CD4-positive, alpha-beta memory T cell (primary cell): ENCODE measurements around the gene CARS1. TPM values are rescaled to one million over a fixed set of nuclear protein-coding genes. Genes with fewer than 3 reads are reported as not detected.

Experiments
- CTCF ChIA-PET: fragments of 350-600 bp; sonication (Branson Sonifier 250); formaldehyde crosslinking; loops from one replicate; lab custom pipeline; 2021; ENCODE audit warnings: inconsistent platforms; ENCODE audit not compliant: partially characterized antibody; lab: Charles Lee
- POLR2A ChIA-PET: fragments of 350-600 bp; sonication (Branson Sonifier 250); formaldehyde crosslinking; loops from one replicate; lab custom pipeline; 2021; ENCODE audit not compliant: partially characterized antibody; lab: Charles Lee
- DNase-seq, 5 donors: peaks; one replicate each; pipeline versions ENCODE4 v3.0.0 to v3.0.0-alpha.2; 2020 to 2022; ENCODE audit warnings: mixed read lengths in 1 of 5
- H3K27ac ChIP-seq: one replicate; pipeline ENCODE4 v1.7.0; 2013; ENCODE audit warnings: low read depth, low read length
- H3K27me3 ChIP-seq: 2 replicates; pipeline ENCODE4 v1.7.0; 2013; ENCODE audit warnings: mild to moderate bottlenecking, low read length, moderate library complexity; ENCODE audit not compliant: insufficient read depth
- H3K36me3 ChIP-seq: 2 replicates; pipeline ENCODE4 v1.7.0; 2013; ENCODE audit warnings: mild to moderate bottlenecking, low read length, moderate library complexity; ENCODE audit not compliant: insufficient read depth
- H3K4me1 ChIP-seq: 2 replicates; pipeline ENCODE4 v1.7.0; 2013; ENCODE audit warnings: mild to moderate bottlenecking, low read length, moderate library complexity; ENCODE audit not compliant: insufficient read depth
- H3K4me3 ChIP-seq, 2 donors: one replicate each; pipeline ENCODE4 v1.7.0; 2013; ENCODE audit warnings: low read length in 2 of 2, mild to moderate bottlenecking in 1 of 2
- H3K9me3 ChIP-seq, 2 donors: one replicate each; pipeline ENCODE4 v1.7.0; 2013; ENCODE audit warnings: low read length in 2 of 2, control low read depth in 1 of 2; ENCODE audit not compliant: control insufficient read depth in 1 of 2
- H3K27ac Mint-ChIP-seq, 7 donors: one replicate each; pipeline ENCODE4 v1.8.0; 2020 to 2021; ENCODE audit warnings: mixed read lengths in 7 of 7, mild to moderate bottlenecking in 6 of 7, inconsistent platforms in 3 of 7, moderate library complexity in 3 of 7
- H3K27me3 Mint-ChIP-seq, 2 donors: one replicate each; pipeline ENCODE4 v1.8.0; 2020 to 2021; ENCODE audit warnings: mixed read lengths in 2 of 2
- H3K36me3 Mint-ChIP-seq, 2 donors: one replicate each; pipeline ENCODE4 v1.8.0; 2020 to 2021; ENCODE audit warnings: mixed read lengths in 2 of 2, inconsistent platforms in 1 of 2, mild to moderate bottlenecking in 1 of 2
- H3K4me1 Mint-ChIP-seq, 4 donors: one replicate each; pipeline ENCODE4 v1.8.0; 2020 to 2021; ENCODE audit warnings: mixed read lengths in 4 of 4, mild to moderate bottlenecking in 1 of 4
- H3K4me3 Mint-ChIP-seq, 8 donors: one replicate each; pipeline ENCODE4 v1.8.0; 2020 to 2021; ENCODE audit warnings: mixed read lengths in 8 of 8, mild to moderate bottlenecking in 7 of 8, moderate library complexity in 6 of 8, inconsistent platforms in 3 of 8
- H3K9me3 Mint-ChIP-seq, 8 donors: one replicate each; pipeline ENCODE4 v1.8.0; 2020 to 2021; ENCODE audit warnings: mixed read lengths in 8 of 8, mild to moderate bottlenecking in 5 of 8, inconsistent platforms in 3 of 8, moderate library complexity in 1 of 8
- intact Hi-C: fragments of 100-400 bp; cut with micrococcal nuclease; formaldehyde crosslinking; loops from one replicate; pipeline ENCODE4 v1.15.1; 2023
- polyA plus RNA-seq, 2 donors: library from polyadenylated mRNA; unstranded; fragments of 300-500 nt; fragmentation: Illumina TruSeq; gene quantifications; one replicate each; pipeline ENCODE4 v1.2.3, GENCODE V29; 2021
- total RNA-seq, 2 experiments: library from RNA; stranded (reverse); gene quantifications; one replicate each; pipeline ENCODE4 v1.2.3, GENCODE V29; 2021

Gene CARS1
- total and polyA plus RNA-seq, 4 experiments from 2014 or later = 37.1 to 80.3 (median 57.1) TPM

DNA sequence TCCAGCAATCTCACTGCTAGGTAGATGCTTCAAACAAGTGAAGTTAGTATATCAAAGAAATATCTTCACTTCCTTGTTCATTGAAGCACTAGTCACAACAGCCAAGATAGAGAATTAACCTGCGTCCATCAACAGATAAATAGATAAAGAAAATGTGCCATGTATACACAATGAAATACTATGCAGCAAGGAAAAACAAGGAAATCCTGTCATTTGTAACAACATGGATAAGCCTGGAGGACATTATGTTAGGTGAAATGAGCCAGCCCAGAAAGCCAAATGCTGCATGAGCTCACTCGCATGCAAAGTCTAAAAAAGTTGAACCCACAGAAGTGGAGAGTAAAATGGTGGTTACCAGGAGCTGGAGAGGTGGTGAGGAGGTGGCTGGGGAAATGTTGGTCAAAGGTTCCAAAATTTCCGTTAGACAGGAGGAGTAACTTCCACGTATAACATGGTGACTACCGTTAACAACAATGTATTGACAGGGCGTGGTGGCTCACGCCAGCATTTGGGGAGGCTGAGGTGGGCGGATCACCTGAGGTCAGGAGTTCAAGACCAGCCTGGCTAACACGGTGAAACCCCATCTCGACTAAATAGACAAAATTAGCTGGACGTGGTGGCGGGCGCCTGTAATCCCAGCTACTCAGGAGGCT lies 23.6 kb upstream of the CARS1 start:
- Histone ChIP-seq H3K27me3 (no peaks in the 10 kb centered on the region), H3K4me3 (no peak overlapping the region), H3K27ac (no peak overlapping the region), H3K4me1 (no peaks in the 10 kb centered on the region), H3K9me3 (no peaks in the 10 kb centered on the region), H3K36me3 (no peaks in the 10 kb centered on the region)
- Mint-ChIP-seq H3K27me3 (peaks cover 3 to 4% of the 10 kb centered on the region in 2 donors), H3K4me1 (no peaks in the 10 kb centered on the region), H3K9me3 (no peaks in the 10 kb centered on the region), H3K27ac (no peak overlapping the region), H3K4me3 (no peak overlapping the region), H3K36me3 (no peaks in the 10 kb centered on the region)
- no peak for DNase-seq
- ChIA-PET CTCF (interaction anchor here (1.3 kb wide), 1 partner anchor 11 kb away, joined by 4 read pairs; no protein-coding TSS in a partner anchor), POLR2A (no interaction called here)
- intact Hi-C loops = no loop called here

DNA sequence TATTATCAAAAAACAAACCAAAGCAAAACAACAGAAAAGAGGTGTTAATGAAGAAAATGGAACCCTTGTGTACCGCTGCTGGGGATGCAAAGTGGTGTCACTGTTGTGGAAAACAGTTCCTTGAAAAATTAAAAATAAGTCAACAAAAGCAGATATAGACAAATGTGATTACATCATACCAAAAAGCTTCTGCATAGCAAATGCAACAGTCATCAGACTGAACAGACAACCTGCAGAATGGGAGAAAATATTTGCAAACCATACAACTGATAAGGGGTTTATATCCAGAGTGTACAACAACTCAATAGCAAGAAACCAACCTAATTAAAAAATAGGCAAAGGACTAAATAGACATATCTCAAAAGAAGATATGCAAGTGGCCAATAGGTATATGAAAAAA lies 22.9 kb upstream of the CARS1 start:
- ChIA-PET POLR2A (no interaction called here), CTCF (no interaction called here)
- H3K36me3 Mint-ChIP-seq = no peaks in the 10 kb centered on the region
- H3K27ac Mint-ChIP-seq = no peak overlapping the region
- H3K4me1 Mint-ChIP-seq = no peaks in the 10 kb centered on the region
- peaks cover 2 to 4% of the 10 kb centered on the region in 2 donors for H3K27me3 Mint-ChIP-seq
- Histone ChIP-seq H3K4me3 (no peak overlapping the region), H3K27ac (no peak overlapping the region), H3K36me3 (no peaks in the 10 kb centered on the region), H3K27me3 (no peaks in the 10 kb centered on the region), H3K4me1 (no peaks in the 10 kb centered on the region), H3K9me3 (no peaks in the 10 kb centered on the region)
- no peak overlapping the region for H3K4me3 Mint-ChIP-seq
- intact Hi-C loops = no loop called here
- H3K9me3 Mint-ChIP-seq = no peaks in the 10 kb centered on the region
- DNase-seq = no peak

GRCh38 chr11:3077846-3078440 lies 20.7 kb upstream of the CARS1 start:
- H3K9me3 Mint-ChIP-seq = no peaks in the 10 kb centered on the region
- CTCF ChIA-PET = interaction anchor here (0.8 kb wide), 1 partner anchor 21 kb away, joined by 3 read pairs; the partner anchor contains the start of gene CARS1
- POLR2A ChIA-PET = no interaction called here
- H3K36me3 ChIP-seq = no peaks in the 10 kb centered on the region
- no peak overlapping the region for H3K27ac Mint-ChIP-seq
- H3K27ac ChIP-seq = no peak overlapping the region
- no peaks in the 10 kb centered on the region for H3K27me3 ChIP-seq
- H3K4me1 ChIP-seq = no peaks in the 10 kb centered on the region
- H3K4me3 Mint-ChIP-seq = no peak overlapping the region
- no peaks in the 10 kb centered on the region for H3K36me3 Mint-ChIP-seq
- H3K4me1 Mint-ChIP-seq = no peaks in the 10 kb centered on the region
- no peak overlapping the region for H3K4me3 ChIP-seq
- H3K27me3 Mint-ChIP-seq = peaks cover 4% of the 10 kb centered on the region in 2 donors
- no peak for DNase-seq
- intact Hi-C loops = no loop called here
- H3K9me3 ChIP-seq = no peaks in the 10 kb centered on the region

GRCh38 chr11:3077189-3077836 lies 20.1 kb upstream of the CARS1 start:
- Histone ChIP-seq H3K27me3 (no peaks in the 10 kb centered on the region), H3K27ac (no peak overlapping the region), H3K9me3 (no peaks in the 10 kb centered on the region), H3K36me3 (no peaks in the 10 kb centered on the region), H3K4me1 (no peaks in the 10 kb centered on the region), H3K4me3 (no peak overlapping the region)
- H3K36me3 Mint-ChIP-seq = no peaks in the 10 kb centered on the region
- no peaks in the 10 kb centered on the region for H3K9me3 Mint-ChIP-seq
- intact Hi-C loops = no loop called here
- no peak for DNase-seq
- ChIA-PET CTCF (interaction anchor here (0.8 kb wide), 1 partner anchor 20 kb away, joined by 3 read pairs; the partner anchor contains the start of gene CARS1), POLR2A (no interaction called here)
- H3K4me3 Mint-ChIP-seq = no peak overlapping the region
- H3K4me1 Mint-ChIP-seq = no peaks in the 10 kb centered on the region
- H3K27ac Mint-ChIP-seq = no peak overlapping the region
- H3K27me3 Mint-ChIP-seq = peaks cover 4% of the 10 kb centered on the region in 2 donors

GRCh38 chr11:3074912-3075589 lies 17.8 kb upstream of the CARS1 start:
- no peak for DNase-seq
- H3K4me1 Mint-ChIP-seq = no peaks in the 10 kb centered on the region
- no peaks in the 10 kb centered on the region for H3K9me3 Mint-ChIP-seq
- no peaks in the 10 kb centered on the region for H3K4me1 ChIP-seq
- H3K4me3 Mint-ChIP-seq = no peak overlapping the region
- no peak overlapping the region for H3K27ac ChIP-seq
- H3K27me3 ChIP-seq = no peaks in the 10 kb centered on the region
- H3K36me3 ChIP-seq = no peaks in the 10 kb centered on the region
- H3K4me3 ChIP-seq = no peak overlapping the region
- no peaks in the 10 kb centered on the region for H3K9me3 ChIP-seq
- ChIA-PET POLR2A (no interaction called here), CTCF (interaction anchor here (1.1 kb wide), 1 partner anchor 16 kb away, joined by 4 read pairs; no protein-coding TSS in a partner anchor)
- H3K36me3 Mint-ChIP-seq = no peaks in the 10 kb centered on the region
- H3K27ac Mint-ChIP-seq = no peak overlapping the region
- intact Hi-C loops = no loop called here
- peaks cover 0 to 4% of the 10 kb centered on the region in 2 donors for H3K27me3 Mint-ChIP-seq

DNA sequence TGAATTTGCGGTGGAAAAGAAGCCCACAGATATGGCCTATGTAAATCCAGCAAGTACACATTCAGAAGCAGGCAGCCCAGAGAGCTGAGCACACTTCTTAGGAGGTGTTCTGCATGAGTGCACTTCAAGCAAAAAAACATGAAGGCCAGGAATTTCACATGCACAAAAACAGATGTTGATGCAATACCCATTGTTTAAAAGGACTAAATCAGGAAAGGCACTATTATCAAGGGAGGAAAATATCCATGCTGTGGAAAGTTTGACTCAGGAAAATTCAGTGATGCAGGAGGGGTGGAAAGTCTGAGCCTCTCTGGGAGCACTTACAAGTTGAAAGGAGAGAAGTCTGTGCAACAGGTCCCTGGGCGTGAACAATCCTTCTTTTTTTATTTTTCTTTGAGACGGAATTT lies 15.8 kb upstream of the CARS1 start:
- Mint-ChIP-seq H3K4me3 (no peak overlapping the region), H3K9me3 (no peaks in the 10 kb centered on the region), H3K27me3 (peaks cover 3 to 4% of the 10 kb centered on the region in 2 donors), H3K4me1 (no peaks in the 10 kb centered on the region), H3K36me3 (no peaks in the 10 kb centered on the region), H3K27ac (no peak overlapping the region)
- POLR2A ChIA-PET = no interaction called here
- H3K27ac ChIP-seq = no peak overlapping the region
- no peaks in the 10 kb centered on the region for H3K9me3 ChIP-seq
- H3K4me3 ChIP-seq = no peak overlapping the region
- no peaks in the 10 kb centered on the region for H3K27me3 ChIP-seq
- CTCF ChIA-PET = no interaction called here
- H3K36me3 ChIP-seq = no peaks in the 10 kb centered on the region
- intact Hi-C loops = no loop called here
- DNase-seq = no peak
- H3K4me1 ChIP-seq = no peaks in the 10 kb centered on the region

DNA sequence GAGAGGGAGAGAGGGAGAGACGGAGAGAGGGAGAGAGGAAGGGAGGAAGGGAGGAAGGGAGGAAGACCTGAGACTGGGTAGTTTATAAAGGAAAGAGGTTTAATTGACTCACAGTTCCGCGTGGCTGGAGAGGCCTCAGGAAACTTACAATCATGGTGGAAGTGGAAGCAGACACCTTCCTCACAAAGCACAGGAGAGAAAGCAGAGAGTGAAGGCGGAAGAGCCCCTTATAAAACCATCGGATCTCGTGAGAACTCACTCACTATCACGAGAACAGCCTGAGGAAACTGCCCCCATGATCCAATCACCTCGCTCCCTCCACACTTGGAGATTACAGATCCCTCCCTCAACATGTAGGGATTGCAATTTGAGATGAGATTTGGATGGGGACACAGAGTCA lies 12.2 kb upstream of the CARS1 start:
- intact Hi-C loops = no loop called here
- ChIA-PET CTCF (no interaction called here), POLR2A (no interaction called here)

More for the DNA sequence above, 12.2 kb upstream of the CARS1 start:
- no peak overlapping the region for H3K27ac Mint-ChIP-seq
- no peak overlapping the region for H3K4me3 Mint-ChIP-seq
- H3K27me3 ChIP-seq = no peaks in the 10 kb centered on the region
- no peaks in the 10 kb centered on the region for H3K4me1 ChIP-seq
- H3K4me3 ChIP-seq = no peak overlapping the region
- H3K27me3 Mint-ChIP-seq = peaks cover 4 to 11% of the 10 kb centered on the region in 2 donors
- H3K9me3 ChIP-seq = no peaks in the 10 kb centered on the region
- DNase-seq = no peak
- no peaks in the 10 kb centered on the region for H3K9me3 Mint-ChIP-seq
- H3K36me3 ChIP-seq = no peaks in the 10 kb centered on the region
- H3K36me3 Mint-ChIP-seq = no peaks in the 10 kb centered on the region
- H3K27ac ChIP-seq = no peak overlapping the region
- no peaks in the 10 kb centered on the region for H3K4me1 Mint-ChIP-seq
